Liver (tissue), 3 donors: ENCODE data around the gene PAXIP1.

ENCODE experiments used
- NR2F2 ChIP-seq: IDR thresholded peaks from 2 replicates; pipeline ENCODE4 v1.6.1; 2016; ENCODE audit warnings: antibody characterized with exemption
- YY1 ChIP-seq: IDR thresholded peaks from 2 replicates; pipeline ENCODE4 v1.6.1; 2016; ENCODE audit warnings: antibody characterized with exemption, mild to moderate bottlenecking
- ZBTB33 ChIP-seq: IDR thresholded peaks from 2 replicates; pipeline ENCODE4 v1.6.1; 2016; ENCODE audit warnings: antibody characterized with exemption
- TF ChIP-seq, protein P1 (sequence below): fragments of 150-350 bp; IDR thresholded peaks from 2 replicates; pipeline ENCODE4 v1.5.1; 2017; ENCODE audit warnings: improper control_type of control experiment, low read depth, low read length; ENCODE audit not compliant: missing input control
- donor health status: healthy.
- donor health status: healthy.

GRCh38 chr7:154928136-154929005, 74.6 kb downstream of the PAXIP1 start:
- TF ChIP-seq, protein P1, sequence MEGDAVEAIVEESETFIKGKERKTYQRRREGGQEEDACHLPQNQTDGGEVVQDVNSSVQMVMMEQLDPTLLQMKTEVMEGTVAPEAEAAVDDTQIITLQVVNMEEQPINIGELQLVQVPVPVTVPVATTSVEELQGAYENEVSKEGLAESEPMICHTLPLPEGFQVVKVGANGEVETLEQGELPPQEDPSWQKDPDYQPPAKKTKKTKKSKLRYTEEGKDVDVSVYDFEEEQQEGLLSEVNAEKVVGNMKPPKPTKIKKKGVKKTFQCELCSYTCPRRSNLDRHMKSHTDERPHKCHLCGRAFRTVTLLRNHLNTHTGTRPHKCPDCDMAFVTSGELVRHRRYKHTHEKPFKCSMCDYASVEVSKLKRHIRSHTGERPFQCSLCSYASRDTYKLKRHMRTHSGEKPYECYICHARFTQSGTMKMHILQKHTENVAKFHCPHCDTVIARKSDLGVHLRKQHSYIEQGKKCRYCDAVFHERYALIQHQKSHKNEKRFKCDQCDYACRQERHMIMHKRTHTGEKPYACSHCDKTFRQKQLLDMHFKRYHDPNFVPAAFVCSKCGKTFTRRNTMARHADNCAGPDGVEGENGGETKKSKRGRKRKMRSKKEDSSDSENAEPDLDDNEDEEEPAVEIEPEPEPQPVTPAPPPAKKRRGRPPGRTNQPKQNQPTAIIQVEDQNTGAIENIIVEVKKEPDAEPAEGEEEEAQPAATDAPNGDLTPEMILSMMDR: no peak
- TF ChIP-seq NR2F2: peak; percentile 70
- peak; percentile 97 for TF ChIP-seq YY1
- TF ChIP-seq ZBTB33: no peak
